ENCODE data around the gene MT2A.

MT2A gene

GRCh38 chr16:56607675-56608042 is 725 bp upstream of the MT2A start:
- H3K4me3 ChIP-seq (ENCODE audit: low read depth, low read length): peak overlapping the region; percentile 52
- H3K36me3 ChIP-seq (replicated peaks): no peaks in the 10 kb centered on the region
- no peak for TF ChIP-seq CTCF (IDR thresholded peaks at IDR 0.05; ENCODE audit: low read depth, low read length, missing control alignments)

GRCh38 chr16:56608876-56609462 is 585 bp downstream of the MT2A start:
- no peak for TF ChIP-seq CTCF (IDR thresholded peaks at IDR 0.05; ENCODE audit: low read depth, low read length, missing control alignments)
- Histone ChIP-seq H3K36me3 (replicated peaks) (no peaks in the 10 kb centered on the region), H3K27ac (peak overlapping the region; percentile 97), H3K27me3 (replicated peaks) (no peaks in the 10 kb centered on the region), H3K4me3 (ENCODE audit: low read depth, low read length) (peak overlapping the region; percentile 95)
- DNase-seq: no peak
- in situ Hi-C loops (cut with HindIII; ENCODE audit: low pct_ligation_motif_present, low sequenced_read_pairs): no loop called here

More at GRCh38 chr16:56607675-56608042, 725 bp upstream of the MT2A start:
- no peaks in the 10 kb centered on the region for H3K27me3 ChIP-seq (replicated peaks)
- H3K27ac ChIP-seq: peak overlapping the region; percentile 97
- DNase-seq: no peak
- in situ Hi-C loops (cut with HindIII; ENCODE audit: low pct_ligation_motif_present, low sequenced_read_pairs): no loop called here

- peak; percentile 81 for DNase-seq
- peak; percentile 30 for TF ChIP-seq CTCF (IDR thresholded peaks at IDR 0.05; ENCODE audit: low read depth, low read length, missing control alignments)
- no peaks in the 10 kb centered on the region for H3K36me3 ChIP-seq (replicated peaks)
- no peaks in the 10 kb centered on the region for H3K27me3 ChIP-seq (replicated peaks)
- in situ Hi-C loops (cut with HindIII; ENCODE audit: low pct_ligation_motif_present, low sequenced_read_pairs): no loop called here
- H3K27ac ChIP-seq: peak overlapping the region; percentile 97
- peak overlapping the region; percentile 95 for H3K4me3 ChIP-seq (ENCODE audit: low read depth, low read length)
These were observed 1.1 kb downstream of the MT2A start for GRCh38 chr16:56609463-56609921.

- H3K27ac ChIP-seq: peak overlapping the region; percentile 97
- no peak for TF ChIP-seq CTCF (IDR thresholded peaks at IDR 0.05; ENCODE audit: low read depth, low read length, missing control alignments)
- H3K27me3 ChIP-seq (replicated peaks): no peaks in the 10 kb centered on the region
- peak overlapping the region; percentile 95 for H3K4me3 ChIP-seq (ENCODE audit: low read depth, low read length)
- H3K36me3 ChIP-seq (replicated peaks): no peaks in the 10 kb centered on the region
- in situ Hi-C loops (cut with HindIII; ENCODE audit: low pct_ligation_motif_present, low sequenced_read_pairs): no loop called here
- peak; percentile 92 for DNase-seq
These were observed 1.7 kb downstream of the MT2A start for GRCh38 chr16:56610017-56610608.

GRCh38 chr16:56610609-56611111 is 2.3 kb downstream of the MT2A start:
- Histone ChIP-seq H3K36me3 (replicated peaks) (no peaks in the 10 kb centered on the region), H3K27ac (peak overlapping the region; percentile 97), H3K27me3 (replicated peaks) (no peaks in the 10 kb centered on the region), H3K4me3 (ENCODE audit: low read depth, low read length) (peak overlapping the region; percentile 95)
- no peak for TF ChIP-seq CTCF (IDR thresholded peaks at IDR 0.05; ENCODE audit: low read depth, low read length, missing control alignments)
- in situ Hi-C loops (cut with HindIII; ENCODE audit: low pct_ligation_motif_present, low sequenced_read_pairs): no loop called here
- DNase-seq: peak; percentile 60
